ENCODE measurements around the gene SCAMP1. TPM values are rescaled to one million over a fixed set of nuclear protein-coding genes. Genes with fewer than 3 reads are reported as not detected.

Gene SCAMP1
- total RNA-seq, 1 experiment from 2014 or later, result 36.0 TPM

DNA sequence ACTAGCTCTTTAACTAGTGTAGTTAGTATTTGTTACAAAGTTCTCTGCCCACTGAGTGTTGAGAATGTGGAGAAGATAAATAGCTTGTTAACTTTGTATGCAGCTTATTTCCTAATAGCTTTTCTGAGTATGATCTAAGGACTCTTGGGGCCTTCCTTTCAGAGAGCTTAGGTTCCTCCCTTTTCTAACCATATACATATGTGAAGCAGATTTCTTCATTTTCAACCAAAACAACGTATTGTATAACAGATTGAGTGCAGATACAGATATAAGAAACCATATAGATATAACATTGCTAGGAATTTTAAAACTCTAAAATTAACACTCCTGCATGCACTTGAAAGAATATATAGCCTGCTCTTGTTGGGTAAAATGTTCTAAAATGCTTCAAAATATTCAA is 70.4 kb downstream of the SCAMP1 start:
- no peaks in the 10 kb centered on the region for H3K27me3 Mint-ChIP-seq (ENCODE audit: low read depth)
- no peaks in the 10 kb centered on the region for H4K20me1 ChIP-seq (ENCODE audit: control insufficient read depth, insufficient read depth, insufficient read length)

More for the DNA sequence above, 70.4 kb downstream of the SCAMP1 start:
- no peak overlapping the region for H2BK15ac ChIP-seq (ENCODE audit: low read depth, low read length)
- no peak overlapping the region for H2AK5ac ChIP-seq (ENCODE audit: insufficient read length, low read length)
- no peak overlapping the region for H3K27ac Mint-ChIP-seq
- H3K23ac ChIP-seq (ENCODE audit: insufficient read length, low read depth, low read length), result no peak overlapping the region
- no peaks in the 10 kb centered on the region for H3K4me1 ChIP-seq (ENCODE audit: insufficient read depth, low read length)
- no CpG with 5 or more reads among the region's 1 CpG for WGBS (ENCODE audit: extremely low coverage, insufficient read length, low lambda C conversion rate)
- no peak overlapping the region for H3K4me3 Mint-ChIP-seq
- no peak overlapping the region for H3K18ac ChIP-seq (ENCODE audit: insufficient read length, low read depth, low read length)
- no peaks in the 10 kb centered on the region for H3K4me1 Mint-ChIP-seq
- peaks cover 7 to 17% (median 12%) of the 10 kb centered on the region in 3 experiments; a peak in 6 of 7 replicates for H3K36me3 Mint-ChIP-seq (ENCODE audit: insufficient read depth in 1 of 3, low read depth in 3 of 3)
- no peak overlapping the region for H2BK12ac ChIP-seq (ENCODE audit: insufficient read length, low read depth, low read length)
- no peaks in the 10 kb centered on the region for H3K23me2 ChIP-seq (ENCODE audit: insufficient read length, low read depth, low read length, poor library complexity, severe bottlenecking)
- H3K9ac ChIP-seq (ENCODE audit: extremely low read depth, insufficient read length, low read length), result no peak overlapping the region
- H2BK20ac ChIP-seq (ENCODE audit: low read depth, low read length, poor library complexity, severe bottlenecking), result no peak overlapping the region
- no peak for TF ChIP-seq CTCF (conservative IDR thresholded peaks at IDR 0.05)
- no peaks in the 10 kb centered on the region; a peak in 1 of 5 replicates for H3K9me3 Mint-ChIP-seq
- DNase-seq, result no peak
- no peak overlapping the region for H3K27ac ChIP-seq (ENCODE audit: insufficient read length, low read depth, low read length)
- no peak overlapping the region for H4K5ac ChIP-seq (ENCODE audit: insufficient read length, low read depth, low read length)
- H2BK120ac ChIP-seq (ENCODE audit: low read depth, low read length, poor library complexity, severe bottlenecking), result no peak overlapping the region
- no peak overlapping the region for H4K8ac ChIP-seq (replicated peaks; ENCODE audit: insufficient read length, low read depth, low read length)
- H2AFZ ChIP-seq (ENCODE audit: low read length), result no peak overlapping the region
- H3K4me2 ChIP-seq (ENCODE audit: insufficient read depth, insufficient read length, low read length), result no peak overlapping the region
- H3K14ac ChIP-seq (ENCODE audit: insufficient read depth, low read length), result no peak overlapping the region
- no peaks in the 10 kb centered on the region for H3K27me3 ChIP-seq (ENCODE audit: insufficient read depth, low read length)
- H3K4ac ChIP-seq (ENCODE audit: low read depth, low read length), result no peak overlapping the region
- H3K79me2 ChIP-seq (ENCODE audit: insufficient read depth, low read length), result no peaks in the 10 kb centered on the region
- H3K56ac ChIP-seq (ENCODE audit: insufficient read length, low read depth, low read length), result no peak overlapping the region
- no peak overlapping the region for H3T11ph ChIP-seq (ENCODE audit: low read length)
- no peak overlapping the region for H4K91ac ChIP-seq (ENCODE audit: insufficient read length, low read depth, low read length)
- no peaks in the 10 kb centered on the region for H3K9me3 ChIP-seq (ENCODE audit: control insufficient read depth, low read depth, low read length)
- no peak overlapping the region for H2BK5ac ChIP-seq (ENCODE audit: insufficient read length, low read length)
- H3K79me1 ChIP-seq (ENCODE audit: insufficient read depth, low read depth, low read length, poor library complexity, severe bottlenecking), result no peaks in the 10 kb centered on the region
